Astrocyte (in vitro differentiated cells and primary cell): ENCODE measurements around the gene MINDY3.

Experiments
- CTCF ChIP-seq: IDR thresholded peaks from 2 replicates; pipeline ENCODE4 v1.5.1; 2011; ENCODE audit warnings: low read depth, mild to moderate bottlenecking, inconsistent platforms, low read length, moderate library complexity; ENCODE audit not compliant: insufficient read depth
- EZH2 ChIP-seq: IDR thresholded peaks from 2 replicates; pipeline ENCODE4 v1.6.1; 2012; ENCODE audit warnings: mild to moderate bottlenecking, low read length, inconsistent platforms; ENCODE audit not compliant: insufficient read depth

DNA sequence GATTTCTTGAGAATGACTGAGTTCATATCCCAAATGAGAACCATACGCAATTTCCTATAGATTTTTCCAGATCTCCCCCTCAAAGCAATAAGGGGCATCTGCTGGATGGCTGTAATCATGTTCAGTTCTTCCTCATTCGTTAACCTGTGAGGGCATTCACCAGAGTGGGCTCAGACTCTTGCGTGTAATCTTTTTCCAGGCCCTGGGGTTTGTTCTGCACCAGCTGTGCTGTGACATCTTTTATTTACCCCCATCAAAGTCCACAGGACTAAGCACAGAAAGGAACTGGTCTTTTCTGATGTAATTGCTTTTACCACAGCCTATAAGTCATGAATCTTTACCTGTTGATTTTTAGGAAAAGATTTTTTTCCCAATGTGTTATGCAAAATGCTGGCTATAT lies 112.7 kb downstream of the MINDY3 start:
- no peak for TF ChIP-seq CTCF
- no peak for TF ChIP-seq EZH2
